Measurements from ENCODE around the gene CISD3. TPM values are rescaled to one million over a fixed set of nuclear protein-coding genes. Genes with fewer than 3 reads are reported as not detected.

CISD3 gene
- total RNA-seq, 1 experiment from 2014 or later = 101 TPM

- Mint-ChIP-seq H3K9me3 (ENCODE audit: low read depth, unreplicated experiment) (no peaks in the 10 kb centered on the region), H3K4me3 (ENCODE audit: low read depth, unreplicated experiment) (no peak overlapping the region), H3K27ac (ENCODE audit: unreplicated experiment) (peak overlapping the region; percentile 15), H3K36me3 (ENCODE audit: insufficient read depth, unreplicated experiment) (peaks cover 98% of the 10 kb centered on the region), H3K27me3 (ENCODE audit: unreplicated experiment) (no peaks in the 10 kb centered on the region), H3K4me1 (ENCODE audit: low read depth, unreplicated experiment) (peaks cover 44% of the 10 kb centered on the region)
- TF ChIP-seq, protein P1, sequence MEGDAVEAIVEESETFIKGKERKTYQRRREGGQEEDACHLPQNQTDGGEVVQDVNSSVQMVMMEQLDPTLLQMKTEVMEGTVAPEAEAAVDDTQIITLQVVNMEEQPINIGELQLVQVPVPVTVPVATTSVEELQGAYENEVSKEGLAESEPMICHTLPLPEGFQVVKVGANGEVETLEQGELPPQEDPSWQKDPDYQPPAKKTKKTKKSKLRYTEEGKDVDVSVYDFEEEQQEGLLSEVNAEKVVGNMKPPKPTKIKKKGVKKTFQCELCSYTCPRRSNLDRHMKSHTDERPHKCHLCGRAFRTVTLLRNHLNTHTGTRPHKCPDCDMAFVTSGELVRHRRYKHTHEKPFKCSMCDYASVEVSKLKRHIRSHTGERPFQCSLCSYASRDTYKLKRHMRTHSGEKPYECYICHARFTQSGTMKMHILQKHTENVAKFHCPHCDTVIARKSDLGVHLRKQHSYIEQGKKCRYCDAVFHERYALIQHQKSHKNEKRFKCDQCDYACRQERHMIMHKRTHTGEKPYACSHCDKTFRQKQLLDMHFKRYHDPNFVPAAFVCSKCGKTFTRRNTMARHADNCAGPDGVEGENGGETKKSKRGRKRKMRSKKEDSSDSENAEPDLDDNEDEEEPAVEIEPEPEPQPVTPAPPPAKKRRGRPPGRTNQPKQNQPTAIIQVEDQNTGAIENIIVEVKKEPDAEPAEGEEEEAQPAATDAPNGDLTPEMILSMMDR (IDR thresholded peaks at IDR 0.05; ENCODE audit: unreplicated experiment) = peak; percentile 70
- intact Hi-C loops (cut with micrococcal nuclease; ENCODE audit: unreplicated experiment) = no loop called here
- CTCF ChIA-PET = interaction anchor here (0.5 to 2.6 kb wide), 22 partner anchors 11 to 1302 kb away, joined by 3 to 84 read pairs (median 6); partner anchors contain the start of genes MLLT6, PSMB3 and SRCIN1
- DNase-seq = peak; percentile 75
- BruUV-seq (replicated peaks) = no TSS peak
These were observed 4.1 kb downstream of the CISD3 start for GRCh38 chr17:38733982-38734973.

DNA sequence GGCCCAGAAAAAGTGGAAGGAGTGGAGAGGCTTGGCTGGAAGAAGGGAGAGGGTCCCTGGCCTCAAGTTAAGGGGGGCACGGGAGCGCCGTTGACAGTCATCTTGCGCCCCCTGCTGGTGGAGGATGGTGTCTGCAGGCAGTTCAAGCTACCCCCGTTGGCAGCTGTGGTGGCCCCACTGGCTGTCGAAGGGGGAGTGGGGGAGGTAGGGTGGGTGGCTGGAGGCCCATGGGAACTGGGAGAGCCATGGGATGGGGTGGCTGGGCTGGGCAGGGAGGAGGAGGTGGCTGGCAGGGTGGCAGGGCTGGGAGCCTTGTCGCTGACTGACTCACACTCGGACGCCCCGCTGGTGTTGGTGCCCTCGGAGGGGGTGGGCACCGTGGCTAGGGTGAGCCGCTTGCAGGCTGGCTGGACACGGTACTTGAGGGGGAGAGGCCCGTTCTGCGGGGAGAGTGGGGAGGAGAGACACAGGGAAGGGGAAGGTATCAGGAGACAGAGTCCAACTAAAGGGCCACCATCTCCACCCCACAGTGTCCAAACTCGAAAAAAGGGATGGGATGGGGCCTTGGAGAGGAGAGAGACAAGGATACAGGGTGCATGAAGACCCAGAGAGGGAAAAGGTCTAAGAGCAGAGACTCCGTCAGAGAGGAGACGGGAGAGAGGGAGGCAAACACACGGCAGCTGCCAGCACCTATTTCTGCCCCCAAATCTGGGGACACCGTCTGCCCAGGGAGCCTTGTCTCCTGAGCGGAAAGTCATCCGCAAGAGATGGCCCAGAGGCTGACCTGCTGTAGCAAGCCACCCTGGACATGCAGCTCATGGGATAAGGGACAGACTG, 5.2 kb downstream of the CISD3 start:
- H3K27me3 Mint-ChIP-seq (ENCODE audit: unreplicated experiment) = no peaks in the 10 kb centered on the region
- H3K4me3 Mint-ChIP-seq (ENCODE audit: low read depth, unreplicated experiment) = no peak overlapping the region
- peak overlapping the region; percentile 15 for H3K27ac Mint-ChIP-seq (ENCODE audit: unreplicated experiment)
- intact Hi-C loops (cut with micrococcal nuclease; ENCODE audit: unreplicated experiment) = loop anchor here (1.0 kb wide), 1 partner anchor 58 kb away; no protein-coding TSS in a partner anchor
- H3K9me3 Mint-ChIP-seq (ENCODE audit: low read depth, unreplicated experiment) = no peaks in the 10 kb centered on the region
- peaks cover 44% of the 10 kb centered on the region for H3K4me1 Mint-ChIP-seq (ENCODE audit: low read depth, unreplicated experiment)
- TF ChIP-seq, protein P1 (IDR thresholded peaks at IDR 0.05; ENCODE audit: unreplicated experiment) = peak; percentile 100
- peaks cover 100% of the 10 kb centered on the region for H3K36me3 Mint-ChIP-seq (ENCODE audit: insufficient read depth, unreplicated experiment)
- CTCF ChIA-PET = interaction anchor here (0.5 to 2.6 kb wide), 41 partner anchors 10 to 1303 kb away, joined by 3 to 84 read pairs (median 5); partner anchors contain the start of genes MLLT6, PGAP3, PSMB3 and SRCIN1
- peak; percentile 93 for DNase-seq
- BruUV-seq (replicated peaks) = TSS peak; percentile 87

- H3K4me1 Mint-ChIP-seq (ENCODE audit: low read depth, unreplicated experiment) = peaks cover 42% of the 10 kb centered on the region
- BruUV-seq (replicated peaks) = no TSS peak
- intact Hi-C loops (cut with micrococcal nuclease; ENCODE audit: unreplicated experiment) = no loop called here
- TF ChIP-seq, protein P1 (IDR thresholded peaks at IDR 0.05; ENCODE audit: unreplicated experiment) = no peak
- H3K4me3 Mint-ChIP-seq (ENCODE audit: low read depth, unreplicated experiment) = no peak overlapping the region
- H3K36me3 Mint-ChIP-seq (ENCODE audit: insufficient read depth, unreplicated experiment) = peaks cover 99% of the 10 kb centered on the region
- H3K9me3 Mint-ChIP-seq (ENCODE audit: low read depth, unreplicated experiment) = no peaks in the 10 kb centered on the region
- DNase-seq = no peak
- peak overlapping the region; percentile 4 for H3K27ac Mint-ChIP-seq (ENCODE audit: unreplicated experiment)
- CTCF ChIA-PET = interaction anchor here (0.6 to 0.7 kb wide), 2 partner anchors 365 to 1390 kb away, joined by 4 to 6 read pairs; no protein-coding TSS in a partner anchor
- no peaks in the 10 kb centered on the region for H3K27me3 Mint-ChIP-seq (ENCODE audit: unreplicated experiment)
These were observed 8.0 kb downstream of the CISD3 start for GRCh38 chr17:38738007-38738662.

- H3K27ac Mint-ChIP-seq (ENCODE audit: unreplicated experiment) = no peak overlapping the region
- H3K9me3 Mint-ChIP-seq (ENCODE audit: low read depth, unreplicated experiment) = no peaks in the 10 kb centered on the region
- CTCF ChIA-PET = interaction anchor here (0.5 kb wide), 1 partner anchor 13 kb away, joined by 6 read pairs; no protein-coding TSS in a partner anchor
- H3K36me3 Mint-ChIP-seq (ENCODE audit: insufficient read depth, unreplicated experiment) = peaks cover 99% of the 10 kb centered on the region
- TF ChIP-seq, protein P1 (IDR thresholded peaks at IDR 0.05; ENCODE audit: unreplicated experiment) = no peak
- DNase-seq = no peak
- intact Hi-C loops (cut with micrococcal nuclease; ENCODE audit: unreplicated experiment) = no loop called here
- H3K4me1 Mint-ChIP-seq (ENCODE audit: low read depth, unreplicated experiment) = peaks cover 42% of the 10 kb centered on the region
- BruUV-seq (replicated peaks) = no TSS peak
- no peaks in the 10 kb centered on the region for H3K27me3 Mint-ChIP-seq (ENCODE audit: unreplicated experiment)
- H3K4me3 Mint-ChIP-seq (ENCODE audit: low read depth, unreplicated experiment) = no peak overlapping the region
These were observed 8.5 kb downstream of the CISD3 start for GRCh38 chr17:38738686-38739085.

Measured in Calu3 (cell line).